Parathyroid adenoma (tissue), 2 donors: ENCODE measurements around the gene BHLHE40.

Source experiments
- H2AFZ ChIP-seq: fragments of 300-600 bp; sonication (generic); one replicate; pipeline ENCODE4 v1.7.0; 2017; ENCODE audit warnings: antibody characterized with exemption, mild to moderate bottlenecking
- H3K27ac ChIP-seq: fragments of 300-600 bp; sonication (generic); one replicate; pipeline ENCODE4 v1.7.0; 2017
- H3K27me3 ChIP-seq: fragments of 300-600 bp; sonication (generic); one replicate; pipeline ENCODE4 v1.7.0; 2017; ENCODE audit warnings: low read length; ENCODE audit not compliant: control insufficient read depth, insufficient read depth
- H3K36me3 ChIP-seq: fragments of 300-600 bp; sonication (generic); one replicate; pipeline ENCODE4 v1.7.0; 2017; ENCODE audit warnings: low read length; ENCODE audit not compliant: control insufficient read depth, insufficient read depth
- H3K4me1 ChIP-seq: fragments of 300-600 bp; sonication (generic); one replicate; pipeline ENCODE4 v1.7.0; 2017; ENCODE audit warnings: control low read depth
- H3K4me2 ChIP-seq: fragments of 300-600 bp; sonication (generic); one replicate; pipeline ENCODE4 v1.7.0; 2017; ENCODE audit warnings: low read length
- H3K4me3 ChIP-seq: fragments of 300-600 bp; sonication (generic); one replicate; pipeline ENCODE4 v1.7.0; 2017; ENCODE audit warnings: low read depth, low read length
- H3K79me2 ChIP-seq: fragments of 300-600 bp; sonication (generic); one replicate; pipeline ENCODE4 v1.7.0; 2017; ENCODE audit warnings: control low read depth
- H3K9ac ChIP-seq: fragments of 300-600 bp; sonication (generic); one replicate; pipeline ENCODE4 v1.7.0; 2017; ENCODE audit warnings: mild to moderate bottlenecking
- H3K9me3 ChIP-seq: fragments of 300-600 bp; sonication (generic); one replicate; pipeline ENCODE4 v1.7.0; 2017; ENCODE audit warnings: low read length; ENCODE audit not compliant: control insufficient read depth
- TF ChIP-seq, protein P1 (sequence below): fragments of 300-600 bp; sonication (generic); IDR thresholded peaks from one replicate; pipeline ENCODE4 v1.7.0; 2017; ENCODE audit warnings: antibody characterized with exemption, mild to moderate bottlenecking
- donor health status: primary hyperparathyroidism.

BHLHE40 gene

GRCh38 chr3:4950351-4950784, 28.9 kb upstream of the BHLHE40 start:
- peaks cover 10% of the 10 kb centered on the region for H3K4me1 ChIP-seq
- H3K9ac ChIP-seq, result no peak overlapping the region
- H3K36me3 ChIP-seq, result no peaks in the 10 kb centered on the region
- no peaks in the 10 kb centered on the region for H3K79me2 ChIP-seq
- H3K27ac ChIP-seq, result no peak overlapping the region
- H3K4me3 ChIP-seq, result no peak overlapping the region
- no peaks in the 10 kb centered on the region for H3K9me3 ChIP-seq
- no peak overlapping the region for H2AFZ ChIP-seq
- TF ChIP-seq, protein P1, sequence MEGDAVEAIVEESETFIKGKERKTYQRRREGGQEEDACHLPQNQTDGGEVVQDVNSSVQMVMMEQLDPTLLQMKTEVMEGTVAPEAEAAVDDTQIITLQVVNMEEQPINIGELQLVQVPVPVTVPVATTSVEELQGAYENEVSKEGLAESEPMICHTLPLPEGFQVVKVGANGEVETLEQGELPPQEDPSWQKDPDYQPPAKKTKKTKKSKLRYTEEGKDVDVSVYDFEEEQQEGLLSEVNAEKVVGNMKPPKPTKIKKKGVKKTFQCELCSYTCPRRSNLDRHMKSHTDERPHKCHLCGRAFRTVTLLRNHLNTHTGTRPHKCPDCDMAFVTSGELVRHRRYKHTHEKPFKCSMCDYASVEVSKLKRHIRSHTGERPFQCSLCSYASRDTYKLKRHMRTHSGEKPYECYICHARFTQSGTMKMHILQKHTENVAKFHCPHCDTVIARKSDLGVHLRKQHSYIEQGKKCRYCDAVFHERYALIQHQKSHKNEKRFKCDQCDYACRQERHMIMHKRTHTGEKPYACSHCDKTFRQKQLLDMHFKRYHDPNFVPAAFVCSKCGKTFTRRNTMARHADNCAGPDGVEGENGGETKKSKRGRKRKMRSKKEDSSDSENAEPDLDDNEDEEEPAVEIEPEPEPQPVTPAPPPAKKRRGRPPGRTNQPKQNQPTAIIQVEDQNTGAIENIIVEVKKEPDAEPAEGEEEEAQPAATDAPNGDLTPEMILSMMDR, result no peak
- H3K27me3 ChIP-seq, result no peaks in the 10 kb centered on the region
- no peak overlapping the region for H3K4me2 ChIP-seq

DNA sequence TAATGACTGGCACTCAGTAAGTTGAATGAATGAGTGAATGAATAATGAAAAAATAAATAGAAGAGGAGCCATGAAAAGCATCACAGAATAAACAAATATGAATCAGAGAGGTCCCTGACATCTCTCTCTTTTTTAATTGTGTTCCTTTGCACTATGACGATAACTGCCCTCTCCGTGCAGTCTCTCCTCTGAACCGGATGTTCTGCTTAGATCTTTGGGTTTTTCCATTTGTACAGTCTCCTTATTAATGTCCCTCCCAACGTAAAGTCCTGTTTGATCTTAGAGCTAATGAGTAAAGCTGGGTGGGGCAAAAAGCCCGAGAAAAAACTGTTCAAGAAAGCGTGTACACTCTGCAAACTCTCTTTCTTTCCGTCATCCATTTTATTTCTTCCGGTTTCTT, 28.3 kb upstream of the BHLHE40 start:
- no peaks in the 10 kb centered on the region for H3K79me2 ChIP-seq
- no peaks in the 10 kb centered on the region for H3K27me3 ChIP-seq

GRCh38 chr3:4953119-4953518, 26.1 kb upstream of the BHLHE40 start:
- Histone ChIP-seq H3K27ac (no peak overlapping the region), H3K27me3 (no peaks in the 10 kb centered on the region), H3K4me1 (peaks cover 10% of the 10 kb centered on the region), H2AFZ (peak overlapping the region; percentile 70), H3K4me2 (no peak overlapping the region), H3K9me3 (no peaks in the 10 kb centered on the region), H3K4me3 (no peak overlapping the region), H3K36me3 (no peaks in the 10 kb centered on the region), H3K9ac (no peak overlapping the region), H3K79me2 (no peaks in the 10 kb centered on the region)
- TF ChIP-seq, protein P1, result no peak

More for the DNA sequence above, 28.3 kb upstream of the BHLHE40 start:
- no peaks in the 10 kb centered on the region for H3K9me3 ChIP-seq
- H3K27ac ChIP-seq, result no peak overlapping the region
- peaks cover 10% of the 10 kb centered on the region for H3K4me1 ChIP-seq
- H3K9ac ChIP-seq, result no peak overlapping the region
- TF ChIP-seq, protein P1, result no peak
- H3K4me2 ChIP-seq, result no peak overlapping the region
- no peak overlapping the region for H2AFZ ChIP-seq
- no peaks in the 10 kb centered on the region for H3K36me3 ChIP-seq
- H3K4me3 ChIP-seq, result no peak overlapping the region

DNA sequence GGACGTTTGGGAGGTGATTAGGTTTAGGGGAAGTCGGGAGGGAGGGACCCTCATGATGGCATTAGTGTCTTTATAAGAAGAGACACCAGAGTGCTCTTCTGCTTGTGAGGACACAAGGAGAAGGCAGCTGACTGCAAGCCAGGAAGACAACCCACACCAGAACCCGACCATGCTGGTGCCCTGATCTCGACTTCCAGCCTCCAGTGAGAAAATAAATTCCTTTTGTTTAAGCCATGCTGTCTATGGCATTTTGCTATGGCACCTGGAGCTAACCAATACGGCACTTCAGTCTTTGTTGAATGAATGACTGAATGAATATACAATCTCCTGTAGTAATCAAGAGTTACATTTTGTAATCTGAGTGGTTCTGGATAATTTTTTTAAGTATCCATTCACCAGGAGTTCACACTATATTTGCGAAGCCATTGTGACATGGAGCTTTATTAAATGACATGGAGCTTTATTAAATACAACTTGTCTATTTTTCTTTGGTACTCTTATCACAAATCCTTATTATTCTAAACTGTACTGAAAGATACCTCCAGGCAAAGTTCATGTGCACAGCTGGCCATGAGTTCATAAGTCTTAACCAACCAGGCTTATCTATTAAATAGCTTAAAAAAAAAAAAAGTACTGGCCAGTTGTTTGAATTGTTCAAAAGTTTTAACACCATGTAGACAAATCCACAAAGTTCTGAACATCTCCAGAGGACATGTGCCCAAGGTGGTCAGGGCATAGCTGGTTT, 24.8 kb upstream of the BHLHE40 start:
- peaks cover 10% of the 10 kb centered on the region for H3K4me1 ChIP-seq
- no peaks in the 10 kb centered on the region for H3K36me3 ChIP-seq
- H3K27ac ChIP-seq, result no peak overlapping the region
- H3K4me3 ChIP-seq, result no peak overlapping the region
- H2AFZ ChIP-seq, result no peak overlapping the region
- TF ChIP-seq, protein P1, result no peak
- H3K27me3 ChIP-seq, result no peaks in the 10 kb centered on the region
- H3K79me2 ChIP-seq, result no peaks in the 10 kb centered on the region
- no peak overlapping the region for H3K9ac ChIP-seq
- no peak overlapping the region for H3K4me2 ChIP-seq
- no peaks in the 10 kb centered on the region for H3K9me3 ChIP-seq

DNA sequence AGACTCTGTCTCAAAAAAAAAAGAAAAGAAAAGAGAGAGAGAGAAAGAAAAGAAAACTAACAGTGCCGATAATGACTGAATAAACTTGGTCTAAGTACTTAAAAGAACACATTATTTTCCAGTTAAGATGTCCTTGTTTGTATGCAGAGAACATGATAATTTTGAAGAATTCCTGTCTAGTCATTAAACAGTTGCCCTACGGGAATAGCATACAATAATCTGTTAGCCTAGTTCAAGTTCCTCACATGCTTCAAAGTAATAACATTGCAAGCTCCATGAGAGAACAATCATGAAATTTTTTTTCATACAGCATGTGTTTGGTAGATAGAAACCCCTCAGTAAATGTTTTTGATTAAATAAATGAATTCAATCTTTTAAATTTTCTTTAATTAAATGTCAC, 23.1 kb upstream of the BHLHE40 start:
- no peak overlapping the region for H2AFZ ChIP-seq
- no peaks in the 10 kb centered on the region for H3K79me2 ChIP-seq
- no peaks in the 10 kb centered on the region for H3K9me3 ChIP-seq
- H3K27ac ChIP-seq, result no peak overlapping the region
- TF ChIP-seq, protein P1, result no peak
- H3K4me3 ChIP-seq, result no peak overlapping the region
- H3K4me2 ChIP-seq, result no peak overlapping the region
- peaks cover 10% of the 10 kb centered on the region for H3K4me1 ChIP-seq
- no peaks in the 10 kb centered on the region for H3K36me3 ChIP-seq
- H3K27me3 ChIP-seq, result no peaks in the 10 kb centered on the region
- H3K9ac ChIP-seq, result no peak overlapping the region
